ENCODE data around the gene EIF2B5. TPM values are rescaled to one million over a fixed set of nuclear protein-coding genes. Genes with fewer than 3 reads are reported as not detected.
A peak's percentile ranks its signal among the peaks of the same experiment; 100 is the strongest.

The EIF2B5 gene
- total and polyA plus RNA-seq, 2 of the 13 experiments (the other 11 are each of a cell fraction or from before 2014, with no cell fraction given), result 38.4 to 60.2 TPM

- TF ChIP-seq STAG1 (CRISPR knock-in tag; IDR thresholded peaks at IDR 0.05) (no peak), HNRNPH1 (optimal IDR thresholded peaks at IDR 0.05; ENCODE audit: low read depth, low read length) (no peak), ZNF276 (CRISPR knock-in tag; IDR thresholded peaks at IDR 0.05; ENCODE audit: low read depth) (no peak), ETV6 (CRISPR knock-in tag; conservative IDR thresholded peaks at IDR 0.05) (no peak), FOSL1 (CRISPR knock-in tag; IDR thresholded peaks at IDR 0.05; ENCODE audit: borderline replicate concordance) (no peak), ZNF792 (CRISPR knock-in tag; IDR thresholded peaks at IDR 0.05) (no peak), YEATS2 (CRISPR knock-in tag; IDR thresholded peaks at IDR 0.05; ENCODE audit: borderline replicate concordance) (no peak)
- H3K9ac ChIP-seq (ENCODE audit: insufficient read depth, low read depth, low read length), result no peak overlapping the region
- 0 out of 2 replicates have a peak overlapping the region, but pooled peaks have one; percentile 90 for H3K4me2 ChIP-seq (ENCODE audit: low read depth, low read length)
- BruUV-seq (replicated peaks), result no TSS peak
- peaks cover 29 to 64% of the 10 kb centered on the region in 2 experiments for H3K36me3 ChIP-seq (replicated peaks in 1 of 2; ENCODE audit: control insufficient read depth in 1 of 2, insufficient read depth in 2 of 2, low read length in 2 of 2)
- no peak overlapping the region; a peak in 1 of 6 replicates for H3K4me3 ChIP-seq (replicated peaks in 1 of 3; ENCODE audit: insufficient read depth in 1 of 3, low read depth in 2 of 3, low read length in 3 of 3)
- in situ Hi-C loops (cut with HindIII; ENCODE audit: extremely low pct_ligation_motif_present, low pct_unique_long_range_greater_than_20kb), result no loop called here
- no peak for DNase-seq (ENCODE audit: low spot score)
- peaks cover 25% of the 10 kb centered on the region for H3K4me1 ChIP-seq (ENCODE audit: insufficient read depth, low read length)
- POLR2A ChIA-PET, result no interaction called here
- intact Hi-C loops (cut with micrococcal nuclease; ENCODE audit: unreplicated experiment), result loop anchor here (5.0 kb wide), 1 partner anchor 41 kb away; no protein-coding TSS in a partner anchor
- H2AFZ ChIP-seq (ENCODE audit: low read length), result no peak overlapping the region
- H4K20me1 ChIP-seq (ENCODE audit: insufficient read depth, low read length), result peaks cover 4% of the 10 kb centered on the region; the same call in 1 of the 2 replicates
- H3K79me2 ChIP-seq (ENCODE audit: insufficient read depth, low read length), result peaks cover 32% of the 10 kb centered on the region
- no peaks in the 10 kb centered on the region for H3K9me3 ChIP-seq (ENCODE audit: low read length)
- WGBS (ENCODE audit: low lambda C conversion rate), result 89% methylated on average over 17 of the region's 17 CpGs
- no peak for ATAC-seq
- CTCF ChIA-PET (ENCODE audit: low intra/inter-chr PET ratio, low total read pairs), result no interaction called here
- no peak overlapping the region for H3K27ac ChIP-seq (ENCODE audit: extremely low read length, insufficient read depth, low read length)
- no peaks in the 10 kb centered on the region; a peak in 1 of 5 replicates for H3K27me3 ChIP-seq (ENCODE audit: control insufficient read depth in 1 of 2, insufficient read depth in 2 of 2, low read length in 2 of 2)
- no peak for FAIRE-seq
Observed at GRCh38 chr3:184188080-184188479, 52.9 kb downstream of the EIF2B5 start.

GRCh38 chr3:184189421-184189820 is 54.3 kb downstream of the EIF2B5 start:
- ChIA-PET POLR2A (no interaction called here), CTCF (ENCODE audit: low intra/inter-chr PET ratio, low total read pairs) (interaction anchor here (0.6 kb wide), 1 partner anchor 294 kb away, joined by 4 read pairs; no protein-coding TSS in a partner anchor)
- H3K4me2 ChIP-seq (ENCODE audit: low read depth, low read length), result no peak overlapping the region
- no peak overlapping the region for H3K9ac ChIP-seq (ENCODE audit: insufficient read depth, low read depth, low read length)
- H3K27me3 ChIP-seq (ENCODE audit: control insufficient read depth in 1 of 2, insufficient read depth in 2 of 2, low read length in 2 of 2), result no peaks in the 10 kb centered on the region; a peak in 1 of 5 replicates
- H3K4me3 ChIP-seq (replicated peaks in 1 of 3; ENCODE audit: insufficient read depth in 1 of 3, low read depth in 2 of 3, low read length in 3 of 3), result no peak overlapping the region
- H2AFZ ChIP-seq (ENCODE audit: low read length), result no peak overlapping the region
- DNase-seq (ENCODE audit: low spot score), result no peak
- H3K36me3 ChIP-seq (replicated peaks in 1 of 2; ENCODE audit: control insufficient read depth in 1 of 2, insufficient read depth in 2 of 2, low read length in 2 of 2), result peaks cover 28 to 66% of the 10 kb centered on the region in 2 experiments
- H4K20me1 ChIP-seq (ENCODE audit: insufficient read depth, low read length), result peaks cover 4% of the 10 kb centered on the region; the same call in 1 of the 2 replicates
- BruUV-seq (replicated peaks), result no TSS peak
- H3K4me1 ChIP-seq (ENCODE audit: insufficient read depth, low read length), result peaks cover 25% of the 10 kb centered on the region
- H3K27ac ChIP-seq (ENCODE audit: extremely low read length, insufficient read depth, low read length), result no peak overlapping the region
- in situ Hi-C loops (cut with HindIII; ENCODE audit: extremely low pct_ligation_motif_present, low pct_unique_long_range_greater_than_20kb) (no loop called here), intact Hi-C loops (cut with micrococcal nuclease; ENCODE audit: unreplicated experiment) (loop anchor here (5.0 kb wide), 1 partner anchor 42 kb away; no protein-coding TSS in a partner anchor)
- 95% methylated on average over 13 of the region's 13 CpGs for WGBS (ENCODE audit: low lambda C conversion rate)
- no peak for ATAC-seq
- no peak for FAIRE-seq
- peaks cover 32% of the 10 kb centered on the region for H3K79me2 ChIP-seq (ENCODE audit: insufficient read depth, low read length)
- H3K9me3 ChIP-seq (ENCODE audit: low read length), result no peaks in the 10 kb centered on the region
- TF ChIP-seq CHD2 (IDR thresholded peaks at IDR 0.05; ENCODE audit: low read depth, low read length) (no peak), ZNF572 (CRISPR knock-in tag; IDR thresholded peaks at IDR 0.05) (no peak), ZSCAN9 (CRISPR knock-in tag; IDR thresholded peaks at IDR 0.05; ENCODE audit: borderline replicate concordance) (no peak), ZNF709 (CRISPR knock-in tag; IDR thresholded peaks at IDR 0.05) (no peak), ARNTL (CRISPR knock-in tag; IDR thresholded peaks at IDR 0.05) (no peak), BCL3 (CRISPR knock-in tag; IDR thresholded peaks at IDR 0.05) (no peak), TBX3 (IDR thresholded peaks at IDR 0.05; ENCODE audit: borderline replicate concordance) (no peak), ISL2 (CRISPR knock-in tag; IDR thresholded peaks at IDR 0.05) (no peak), ZNF124 (CRISPR knock-in tag; IDR thresholded peaks at IDR 0.05) (no peak), HOXA7 (CRISPR knock-in tag; IDR thresholded peaks at IDR 0.05) (no peak), HHEX (CRISPR knock-in tag; IDR thresholded peaks at IDR 0.05) (no peak)
